Peyer's patch (tissue), 4 donors: Measurements from ENCODE around the gene TEX53.

Experiments
- CTCF ChIP-seq, 6 experiments: fragments of 450-650 bp in 4 of 6; fragments of 200-600 bp in 2 of 6; sonication (generic) in 1 of 6; IDR thresholded peaks; one replicate each; pipeline ENCODE4 v1.5.1; 2017 to 2019; ENCODE audit warnings: antibody characterized with exemption in 6 of 6, mild to moderate bottlenecking in 3 of 6, moderate library complexity in 1 of 6
- POLR2A ChIP-seq, 2 donors: fragments of 450-650 bp; IDR thresholded peaks; one replicate each; pipeline ENCODE4 v1.5.1; 2017; ENCODE audit warnings: antibody characterized with exemption in 2 of 2, mild to moderate bottlenecking in 2 of 2, moderate library complexity in 2 of 2

GRCh38 chr9:114616684-114617520 lies 40.7 kb downstream of the TEX53 start:
- no peak for TF ChIP-seq POLR2A (IDR thresholded peaks at IDR 0.05)
- no peak for TF ChIP-seq CTCF (IDR thresholded peaks at IDR 0.05)
